GM12874 (cell line): ENCODE results near the gene KRTAP5-6.

Experiments
- CTCF ChIP-seq: IDR thresholded peaks from 2 replicates; pipeline ENCODE4 v1.5.1; 2011; ENCODE audit warnings: low read depth, mild to moderate bottlenecking, control low read depth, low read length, moderate library complexity; ENCODE audit not compliant: insufficient read depth

The KRTAP5-6 gene

GRCh38 chr11:1744891-1745700, 48.1 kb downstream of the KRTAP5-6 start:
- no peak for TF ChIP-seq CTCF

GRCh38 chr11:1745701-1746320, 48.8 kb downstream of the KRTAP5-6 start:
- TF ChIP-seq CTCF = no peak

- no peak for TF ChIP-seq CTCF
These were observed 49.5 kb downstream of the KRTAP5-6 start for GRCh38 chr11:1746511-1746931.

- TF ChIP-seq CTCF = no peak
These were observed 50.2 kb downstream of the KRTAP5-6 start for GRCh38 chr11:1746956-1747752.
